HG03095 (cell line): ENCODE measurements around the gene ZC3H11A.
"Not testable (repeated sequence)": the region's sequence is repeated elsewhere in the genome, so short reads cannot be mapped to it uniquely, and the experiment has no call there.

Experiments
- ATAC-seq: cut with Tn5 transposase; IDR thresholded peaks from one replicate; pipeline ENCODE4 v1.9.1; 2021; ENCODE audit warnings: moderate library complexity; ENCODE audit not compliant: unreplicated experiment

Gene ZC3H11A

DNA sequence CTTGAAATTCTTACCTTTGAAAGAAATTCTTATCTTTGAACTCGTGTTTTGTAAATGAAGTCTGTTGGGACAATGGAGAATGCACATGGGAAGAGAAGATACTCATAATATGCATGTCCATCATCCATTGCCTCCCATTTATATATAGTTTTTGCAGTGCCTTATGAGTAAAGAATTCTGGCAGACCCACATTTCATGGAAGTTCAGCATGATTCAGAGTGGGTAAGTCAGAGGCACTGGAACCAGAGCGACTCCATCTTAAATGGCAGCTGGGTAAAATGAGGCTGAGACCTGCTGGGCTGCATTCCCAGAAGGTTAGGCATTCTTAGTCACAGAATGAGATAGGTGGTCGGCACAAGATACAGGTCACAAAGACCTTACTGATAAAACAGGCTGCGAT, 16.6 kb upstream of the ZC3H11A start:
- ATAC-seq, result no peak

DNA sequence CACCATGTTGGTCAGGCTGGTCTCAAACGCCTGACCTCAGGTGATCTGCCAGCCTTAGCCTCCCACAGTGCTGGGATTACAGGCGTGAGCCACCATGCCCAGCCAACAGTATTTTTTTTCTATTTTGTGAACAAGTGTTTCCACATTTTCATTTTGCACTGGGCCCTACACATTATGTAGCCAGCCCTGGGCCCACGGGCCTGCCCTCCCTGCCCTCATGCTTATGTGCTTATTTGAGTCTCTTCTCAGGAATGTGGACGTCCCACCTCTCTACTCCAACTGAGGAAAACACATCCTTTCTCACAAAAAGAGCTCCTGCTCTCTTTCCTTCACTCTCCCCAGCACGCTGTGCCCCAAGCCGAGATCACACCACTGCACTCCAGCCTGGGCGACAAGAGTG, 13.5 kb upstream of the ZC3H11A start:
- no peak for ATAC-seq

- ATAC-seq, result no peak
Observed at GRCh38 chr1:203789966-203790365, 5.5 kb upstream of the ZC3H11A start.

DNA sequence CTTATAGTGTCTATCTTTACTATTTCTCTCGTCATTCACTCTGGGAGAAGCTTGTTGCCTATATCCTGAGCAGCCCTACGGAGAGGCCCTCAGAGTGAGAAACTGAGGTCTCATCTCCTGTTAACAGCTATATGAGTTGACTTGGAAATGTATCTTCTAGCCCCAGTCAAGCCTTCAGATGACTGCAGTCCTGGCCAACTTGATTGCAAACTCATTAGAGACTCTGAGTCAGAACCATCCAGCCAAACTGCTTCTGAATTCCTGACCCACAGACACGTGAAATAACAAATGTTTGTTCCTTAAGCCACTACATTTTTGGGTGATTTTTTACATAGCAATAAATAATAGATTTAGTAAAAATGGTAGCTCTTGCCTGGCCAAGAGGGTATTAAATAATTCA, 3.9 kb upstream of the ZC3H11A start:
- no peak for ATAC-seq

- ATAC-seq, result no peak
Observed at GRCh38 chr1:203792486-203792885, 2.9 kb upstream of the ZC3H11A start.

GRCh38 chr1:203793561-203793960, 1.9 kb upstream of the ZC3H11A start:
- ATAC-seq, result not testable (repeated sequence)

GRCh38 chr1:203794764-203795440, 521 bp upstream of the ZC3H11A start:
- ATAC-seq, result no peak

DNA sequence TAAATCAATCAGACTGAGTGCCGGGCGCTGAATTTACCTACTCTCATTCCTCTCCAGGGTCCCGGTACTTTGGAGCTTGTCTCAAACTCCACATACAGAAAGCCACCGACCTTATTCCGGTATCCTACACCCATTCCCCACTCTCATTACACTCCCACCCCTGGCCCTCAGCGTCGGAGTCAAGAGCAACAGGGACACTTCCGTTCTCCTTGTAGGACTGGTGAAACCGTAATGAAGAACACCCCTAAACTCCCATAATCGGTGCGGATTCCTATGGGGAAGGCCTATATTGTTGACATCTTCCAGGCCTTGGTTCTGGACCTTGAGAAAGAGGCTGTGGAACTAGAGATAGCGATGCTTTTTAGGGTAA, 798 bp downstream of the ZC3H11A start:
- no peak for ATAC-seq

DNA sequence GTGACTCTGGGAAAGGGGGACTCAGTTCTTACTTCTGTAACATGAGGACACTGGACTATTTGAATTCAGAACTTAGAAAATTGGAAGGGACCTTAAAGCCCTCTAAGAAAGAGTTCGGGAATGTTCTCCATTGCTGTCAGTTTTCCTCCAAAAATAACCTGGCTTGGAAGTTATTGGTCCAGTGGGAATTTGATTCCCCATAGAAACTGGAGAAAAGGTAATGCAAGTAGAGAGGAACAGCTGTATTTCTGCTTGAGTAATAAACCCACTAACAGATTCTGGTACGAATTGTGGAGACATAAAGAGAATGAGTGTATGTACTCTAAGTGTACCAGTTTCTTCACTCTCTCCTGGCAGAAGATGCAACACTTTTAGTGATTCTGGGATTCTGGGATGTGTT, 1.8 kb downstream of the ZC3H11A start:
- no peak for ATAC-seq

DNA sequence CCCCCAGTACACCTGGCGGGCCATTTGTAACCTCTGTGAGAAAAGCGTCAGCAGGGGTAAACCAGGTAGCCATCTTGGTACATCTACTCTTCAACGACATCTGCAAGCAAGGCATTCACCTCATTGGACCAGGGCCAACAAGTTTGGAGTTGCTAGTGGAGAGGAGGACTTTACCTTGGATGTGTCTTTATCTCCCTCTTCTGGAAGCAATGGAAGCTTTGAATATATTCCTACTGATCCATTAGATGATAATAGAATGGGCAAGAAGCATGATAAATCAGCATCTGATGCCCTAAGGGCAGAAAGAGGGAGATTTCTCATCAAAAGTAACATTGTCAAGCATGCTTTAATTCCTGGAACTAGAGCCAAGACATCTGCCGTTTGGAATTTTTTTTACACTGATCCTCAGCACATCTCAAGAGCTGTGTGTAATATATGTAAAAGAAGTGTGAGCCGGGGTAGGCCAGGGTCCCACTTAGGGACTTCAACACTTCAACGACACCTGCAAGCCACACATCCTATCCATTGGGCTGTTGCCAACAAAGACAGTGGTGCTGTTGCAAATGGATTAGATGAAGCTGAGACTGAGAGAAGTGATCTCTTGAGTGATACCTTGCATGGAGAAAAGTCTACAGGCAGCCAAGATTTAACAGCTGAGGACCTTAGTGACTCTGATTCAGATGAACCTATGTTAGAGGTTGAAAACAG, 2.7 kb downstream of the ZC3H11A start:
- no peak for ATAC-seq

GRCh38 chr1:203799157-203799556, 3.7 kb downstream of the ZC3H11A start:
- ATAC-seq, result no peak

- ATAC-seq, result no peak
Observed at GRCh38 chr1:203799971-203800370, 4.5 kb downstream of the ZC3H11A start.

GRCh38 chr1:203805689-203806088, 10.3 kb downstream of the ZC3H11A start:
- ATAC-seq, result no peak

GRCh38 chr1:203807196-203807595, 11.8 kb downstream of the ZC3H11A start:
- ATAC-seq, result no peak

DNA sequence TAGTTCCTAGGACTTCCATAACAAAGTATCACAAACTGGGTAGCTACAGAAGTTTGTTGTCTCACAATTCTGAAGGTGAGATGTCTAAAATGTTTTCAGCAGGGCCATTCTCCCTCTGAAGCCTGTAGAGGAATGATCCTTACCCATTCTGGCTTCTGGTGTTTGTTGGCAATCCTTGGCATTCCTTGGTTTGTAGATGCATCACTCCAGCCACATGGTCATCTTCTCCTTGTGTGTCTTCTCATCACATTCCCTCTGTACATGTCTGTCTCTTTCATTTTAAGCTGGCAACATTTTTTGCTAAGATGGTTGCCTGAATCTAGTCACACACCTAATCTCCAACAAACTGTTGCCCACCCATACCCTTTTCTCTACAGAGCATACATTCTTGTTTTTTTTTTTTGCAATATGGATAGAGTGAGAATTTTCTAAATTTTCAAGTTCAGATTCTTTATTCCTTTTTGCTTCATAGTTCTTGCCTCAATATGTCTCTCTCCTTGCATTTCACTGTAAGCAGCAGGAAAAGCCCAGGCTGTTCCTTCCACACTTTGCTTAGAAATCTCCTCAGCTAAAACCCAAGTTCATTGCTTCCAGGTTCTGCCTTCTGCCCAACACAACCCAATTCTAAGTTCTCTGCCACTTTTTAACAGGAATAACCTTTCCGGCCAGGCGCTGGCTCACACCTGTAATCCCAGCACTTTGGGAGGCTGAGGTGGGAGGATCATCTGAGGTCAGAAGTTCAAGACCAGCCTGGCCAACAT, 18.3 kb downstream of the ZC3H11A start:
- ATAC-seq, result no peak

DNA sequence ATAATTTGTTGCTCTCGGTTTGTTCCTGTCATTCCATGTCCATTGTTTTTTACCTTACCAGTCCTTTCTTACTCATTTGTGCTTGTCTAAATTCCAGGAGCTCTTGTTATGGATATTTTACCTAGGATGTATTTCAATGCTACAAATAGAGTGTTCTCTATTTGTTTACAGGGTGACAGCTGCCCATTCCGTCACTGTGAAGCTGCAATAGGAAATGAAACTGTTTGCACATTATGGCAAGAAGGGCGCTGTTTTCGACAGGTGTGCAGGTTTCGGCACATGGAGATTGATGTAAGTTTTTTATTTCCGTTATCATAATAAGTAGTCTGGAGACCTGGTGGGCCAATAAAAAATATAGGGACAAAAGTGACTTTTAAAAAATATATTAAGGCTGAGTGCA, 23.0 kb downstream of the ZC3H11A start:
- no peak for ATAC-seq

GRCh38 chr1:203823306-203823705, 27.9 kb downstream of the ZC3H11A start:
- ATAC-seq, result no peak

- no peak for ATAC-seq
Observed at GRCh38 chr1:203826175-203826574, 30.8 kb downstream of the ZC3H11A start.

DNA sequence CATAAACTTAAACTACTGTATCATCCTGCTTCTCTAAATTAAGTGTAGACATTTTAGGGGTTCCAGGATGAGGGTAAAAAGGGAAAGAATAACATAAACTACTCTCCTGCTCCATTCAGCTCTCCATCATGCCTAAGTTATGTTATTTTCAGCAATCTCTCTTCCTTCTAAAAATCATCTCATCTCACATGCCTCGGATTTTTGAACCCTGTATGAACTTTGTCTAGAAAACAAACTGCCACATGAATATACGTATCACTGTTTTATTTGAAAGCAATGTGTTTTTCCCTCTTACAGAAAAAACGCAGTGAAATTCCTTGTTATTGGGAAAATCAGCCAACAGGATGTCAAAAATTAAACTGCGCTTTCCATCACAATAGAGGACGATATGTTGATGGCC, 32.6 kb downstream of the ZC3H11A start:
- ATAC-seq, result no peak

GRCh38 chr1:203828503-203828902, 33.1 kb downstream of the ZC3H11A start:
- no peak for ATAC-seq

DNA sequence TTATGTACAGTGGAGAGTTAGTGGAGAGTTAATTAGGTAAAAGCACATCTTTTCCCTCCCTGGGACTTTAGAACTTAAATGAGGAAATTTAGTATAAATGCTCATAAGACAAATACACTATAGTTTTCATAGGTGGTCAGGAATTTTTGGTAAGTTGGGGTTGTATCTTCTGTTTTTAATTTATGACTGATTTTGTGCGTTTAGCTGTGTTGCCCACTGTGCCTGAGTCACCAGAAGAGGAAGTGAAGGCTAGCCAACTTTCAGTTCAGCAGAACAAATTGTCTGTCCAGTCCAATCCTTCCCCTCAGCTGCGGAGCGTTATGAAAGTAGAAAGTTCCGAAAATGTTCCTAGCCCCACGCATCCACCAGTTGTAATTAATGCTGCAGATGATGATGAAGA, 33.8 kb downstream of the ZC3H11A start:
- ATAC-seq, result not testable (repeated sequence)

DNA sequence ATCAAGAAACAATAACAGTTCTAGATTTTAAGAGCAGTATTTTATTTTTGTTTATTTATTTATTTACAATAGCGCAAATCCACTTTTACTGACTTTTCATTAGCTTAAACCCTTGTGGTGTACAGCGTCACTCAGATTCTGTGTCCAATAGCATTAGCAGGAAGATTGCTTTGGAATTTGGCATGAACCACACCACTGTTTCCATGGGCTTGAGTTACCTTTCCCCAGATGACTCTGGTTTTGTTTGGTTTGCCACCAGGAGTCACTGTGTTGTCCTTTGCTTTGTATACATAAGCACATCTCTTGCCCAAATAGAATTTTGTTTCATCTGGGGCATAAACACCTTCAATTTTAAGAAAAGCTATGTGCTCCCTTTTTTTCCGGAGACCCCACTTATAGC, 40.1 kb downstream of the ZC3H11A start:
- no peak for ATAC-seq
